HepG2 (cell line): ENCODE results near the gene CIAPIN1. TPM values are rescaled to one million over a fixed set of nuclear protein-coding genes. Genes with fewer than 3 reads are reported as not detected.

Experiments
- ATAC-seq: fragments of 200-7000 bp; cut with Tn5 transposase; 3 replicates; pipeline ENCODE4 v1.9.1; 2020; ENCODE audit warnings: mild to moderate bottlenecking, moderate library complexity
- BruUV-seq: library from RNA; stranded (reverse); fragments of 400-500 nt; replicated peaks from 2 replicates; lab custom pipeline; 2021; lab: Mats Ljungman, UMichigan
- CTCF ChIA-PET: fragments of 300-600 bp; formaldehyde crosslinking; extraction: SDS; loops from one replicate; lab custom pipeline; 2021; ENCODE audit warnings: low total read pairs, inconsistent platforms, low intra/inter-chr PET ratio; lab: Yijun Ruan, JAX
- POLR2A ChIA-PET: fragments of 350-600 bp; sonication (Branson Sonifier 250); formaldehyde crosslinking; loops from one replicate; lab custom pipeline; 2020; ENCODE audit warnings: antibody characterized with exemption, inconsistent platforms; lab: Yijun Ruan, JAX
- DNase-seq: peaks from one replicate; pipeline ENCODE4 v3.0.0-alpha.2; 2015; ENCODE audit warnings: low spot score
- FAIRE-seq: peaks from 3 replicates; lab custom pipeline; 2011; peaks lifted over from hg19 to GRCh38; lab: Jason Lieb, UNC
- H2AFZ ChIP-seq: one replicate; pipeline ENCODE4 v1.6.1; 2011; ENCODE audit warnings: low read length, inconsistent platforms
- H3K27ac ChIP-seq: fragments of 300-600 bp; 3 replicates; pipeline ENCODE4 v1.8.0; 2011; ENCODE audit warnings: mixed run types, mild to moderate bottlenecking, mixed read lengths, low read length, inconsistent platforms; ENCODE audit not compliant: insufficient read depth; ENCODE audit errors: extremely low read length
- H3K27me3 ChIP-seq, 2 experiments: fragments of 200-600 bp in 1 of 2; 2 replicates in 1 of 2; 3 replicates in 1 of 2; pipeline versions ENCODE4 v1.6.0 to v1.8.0; 2011; ENCODE audit warnings: low read length in 2 of 2, mild to moderate bottlenecking in 2 of 2, moderate library complexity in 2 of 2, inconsistent platforms in 1 of 2; ENCODE audit not compliant: insufficient read depth in 2 of 2, control insufficient read depth in 1 of 2
- H3K36me3 ChIP-seq, 2 experiments: fragments of 200-600 bp in 1 of 2; replicated peaks in 1 of 2; 2 replicates in 1 of 2; 3 replicates in 1 of 2; pipeline versions ENCODE4 v1.5.1 to v1.8.0; 2011; ENCODE audit warnings: low read length in 2 of 2, inconsistent platforms in 1 of 2; ENCODE audit not compliant: insufficient read depth in 2 of 2, control insufficient read depth in 1 of 2
- H3K4me1 ChIP-seq: 2 replicates; pipeline ENCODE4 v1.5.1; 2012; ENCODE audit warnings: low read length, inconsistent platforms; ENCODE audit not compliant: insufficient read depth
- H3K4me2 ChIP-seq: 2 replicates; pipeline ENCODE4 v1.6.0; 2011; ENCODE audit warnings: low read depth, low read length, inconsistent platforms
- H3K4me3 ChIP-seq, 3 experiments: fragments of 200-600 bp in 1 of 3; sonication (generic), shearing (Covaris generic) in 1 of 3; replicated peaks in 1 of 3; 2 replicates each; pipeline ENCODE4 v1.5.1; 2011 to 2016; ENCODE audit warnings: low read length in 3 of 3, inconsistent platforms in 2 of 3, low read depth in 2 of 3, mild to moderate bottlenecking in 2 of 3, control low read depth in 1 of 3, mixed read lengths in 1 of 3; ENCODE audit not compliant: insufficient read depth in 1 of 3
- H3K79me2 ChIP-seq: one replicate; pipeline ENCODE4 v1.6.1; 2011; ENCODE audit warnings: low read length, inconsistent platforms; ENCODE audit not compliant: insufficient read depth
- H3K9ac ChIP-seq: 2 replicates; pipeline ENCODE4 v1.6.0; 2011; ENCODE audit warnings: mild to moderate bottlenecking, low read depth, low read length, inconsistent platforms; ENCODE audit not compliant: insufficient read depth
- H3K9me3 ChIP-seq: 2 replicates; pipeline ENCODE4 v1.5.1; 2012; ENCODE audit warnings: mild to moderate bottlenecking, low read length
- H4K20me1 ChIP-seq: 2 replicates; pipeline ENCODE4 v1.6.0; 2011; ENCODE audit warnings: inconsistent platforms, mild to moderate bottlenecking, low read length, moderate library complexity; ENCODE audit not compliant: insufficient read depth
- BCL6 ChIP-seq: IDR thresholded peaks from 2 replicates; pipeline ENCODE4 v1.6.1; 2016; ENCODE audit warnings: missing genetic modification reagents, missing compliant biosample characterization
- FOXM1 ChIP-seq: sonication (generic); formaldehyde crosslinking; IDR thresholded peaks from 2 replicates; pipeline ENCODE4 v1.5.0; 2020; ENCODE audit warnings: missing genetic modification reagents
- HNF1B ChIP-seq: sonication (generic); formaldehyde crosslinking; IDR thresholded peaks from 2 replicates; pipeline ENCODE4 v1.5.1; 2020; ENCODE audit warnings: mild to moderate bottlenecking, moderate library complexity, missing genetic modification reagents
- POLR2G ChIP-seq: fragments of 200-400 bp; formaldehyde crosslinking; IDR thresholded peaks from 2 replicates; pipeline ENCODE4 v1.6.1; 2018; ENCODE audit warnings: mild to moderate bottlenecking, low read depth, low read length, moderate library complexity
- SNAI1 ChIP-seq: sonication (generic); formaldehyde crosslinking; IDR thresholded peaks from 2 replicates; pipeline ENCODE4 v1.5.0; 2020; ENCODE audit warnings: mild to moderate bottlenecking, missing genetic modification reagents, borderline replicate concordance
- TEAD3 ChIP-seq: optimal IDR thresholded peaks from 2 replicates; pipeline ENCODE3; 2016; ENCODE audit warnings: borderline replicate concordance
- ZNF263 ChIP-seq: sonication (generic); formaldehyde crosslinking; IDR thresholded peaks from 2 replicates; pipeline ENCODE4 v1.4.0; 2020; ENCODE audit warnings: missing genetic modification reagents
- WGBS: methylation state at CpG from one replicate; pipeline ENCODE4 v1.1.6; 2017; ENCODE audit warnings: low lambda C conversion rate; 5-methylcytosine and 5-hydroxymethylcytosine counted together
- in situ Hi-C: cut with HindIII; loops from 2 replicates; pipeline ENCODE4 v1.10.0; 2017; ENCODE audit warnings: low pct_unique_long_range_greater_than_20kb; ENCODE audit not compliant: extremely low pct_ligation_motif_present
- intact Hi-C: fragments of 100-400 bp; cut with micrococcal nuclease; formaldehyde crosslinking; loops from one replicate; pipeline ENCODE4 v1.10.0; 2022; ENCODE audit not compliant: unreplicated experiment
- polyA plus RNA-seq, 8 experiments: library from polyadenylated mRNA; depleted of rRNA in 3 of 8; stranded (reverse) in 7 of 8; unstranded in 1 of 8; fragments of >200 nt; fragmentation: Illumina TruSeq in 4 of 8; extraction: Trizol in 4 of 8; gene quantifications; 2 replicates each; pipeline versions ENCODE4 v1.2.1 to v1.2.3, GENCODE V29; 2011 to 2016; ENCODE audit warnings: low read depth in 4 of 8, missing spikeins in 1 of 8, mixed read lengths in 1 of 8; ENCODE audit not compliant: insufficient read depth in 1 of 8
- total RNA-seq, 5 experiments: library from RNA; depleted of rRNA; stranded (reverse); fragments of >200 nt; fragmentation: Illumina TruSeq; extraction: Trizol; gene quantifications; 2 replicates each; pipeline ENCODE4 v1.2.3, GENCODE V29; 2016; ENCODE audit warnings: low read depth in 1 of 5
- TF ChIP-seq, protein P1 (sequence below): sonication (generic); formaldehyde crosslinking; IDR thresholded peaks from 2 replicates; pipeline ENCODE4 v1.4.0; 2020; ENCODE audit warnings: mild to moderate bottlenecking, missing genetic modification reagents
- TF ChIP-seq, protein P2 (sequence below): sonication (generic); formaldehyde crosslinking; IDR thresholded peaks from 2 replicates; pipeline ENCODE4 v1.4.0; 2020; ENCODE audit warnings: missing genetic modification reagents, borderline replicate concordance
- TF ChIP-seq, protein P3 (sequence below): sonication (generic); formaldehyde crosslinking; IDR thresholded peaks from 2 replicates; pipeline ENCODE4 v1.4.0; 2020; ENCODE audit warnings: missing genetic modification reagents

CIAPIN1 gene
- total and polyA plus RNA-seq, 2 of the 13 experiments (the other 11 are each of a cell fraction or from before 2014, with no cell fraction given), result 69.3 to 89.7 TPM

- intact Hi-C loops (no loop called here), in situ Hi-C loops (no loop called here)
- BruUV-seq, result TSS peak; percentile 40
- peaks cover 54% of the 10 kb centered on the region for H3K4me1 ChIP-seq
- no peak overlapping the region for H2AFZ ChIP-seq
- peaks cover 3% of the 10 kb centered on the region; the same call in 1 of the 2 replicates for H4K20me1 ChIP-seq
- peak overlapping the region; percentile 55 for H3K4me2 ChIP-seq
- H3K9me3 ChIP-seq, result no peaks in the 10 kb centered on the region
- H3K79me2 ChIP-seq, result peaks cover under 1% of the 10 kb centered on the region
- H3K4me3 ChIP-seq, result no peak overlapping the region
- DNase-seq (no peak), FAIRE-seq (peak; percentile 26), ATAC-seq (peak; percentile 2; the same call in 1 of the 3 replicates)
- H3K27ac ChIP-seq, result peak overlapping the region; percentile 82
- WGBS, result 93% methylated on average over 1 of the region's 1 CpG
- no peaks in the 10 kb centered on the region for H3K27me3 ChIP-seq
- H3K9ac ChIP-seq, result peak overlapping the region; percentile 35; the same call in 1 of the 2 replicates
- CTCF ChIA-PET, result no interaction called here
- POLR2A ChIA-PET, result interaction anchor here (0.9 to 5.6 kb wide), 14 partner anchors 9 to 264 kb away, joined by 3 to 147 read pairs (median 10); partner anchors contain the start of genes CIAPIN1, COQ9, CX3CL1 and DOK4
- H3K36me3 ChIP-seq, result peaks cover 43 to 75% of the 10 kb centered on the region in 2 experiments
- TF ChIP-seq SNAI1 (CRISPR knock-in tag) (no peak), HNF1B (CRISPR knock-in tag) (0 out of 2 replicates have a peak, but pooled peaks have one; percentile 9), POLR2G (no peak), BCL6 (no peak), ZNF263 (CRISPR knock-in tag) (peak; percentile 80), FOXM1 (no peak), TEAD3 (peak; percentile 30)
- TF ChIP-seq, protein P1, sequence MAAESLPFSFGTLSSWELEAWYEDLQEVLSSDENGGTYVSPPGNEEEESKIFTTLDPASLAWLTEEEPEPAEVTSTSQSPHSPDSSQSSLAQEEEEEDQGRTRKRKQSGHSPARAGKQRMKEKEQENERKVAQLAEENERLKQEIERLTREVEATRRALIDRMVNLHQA (CRISPR knock-in tag), result no peak
- TF ChIP-seq, protein P2, sequence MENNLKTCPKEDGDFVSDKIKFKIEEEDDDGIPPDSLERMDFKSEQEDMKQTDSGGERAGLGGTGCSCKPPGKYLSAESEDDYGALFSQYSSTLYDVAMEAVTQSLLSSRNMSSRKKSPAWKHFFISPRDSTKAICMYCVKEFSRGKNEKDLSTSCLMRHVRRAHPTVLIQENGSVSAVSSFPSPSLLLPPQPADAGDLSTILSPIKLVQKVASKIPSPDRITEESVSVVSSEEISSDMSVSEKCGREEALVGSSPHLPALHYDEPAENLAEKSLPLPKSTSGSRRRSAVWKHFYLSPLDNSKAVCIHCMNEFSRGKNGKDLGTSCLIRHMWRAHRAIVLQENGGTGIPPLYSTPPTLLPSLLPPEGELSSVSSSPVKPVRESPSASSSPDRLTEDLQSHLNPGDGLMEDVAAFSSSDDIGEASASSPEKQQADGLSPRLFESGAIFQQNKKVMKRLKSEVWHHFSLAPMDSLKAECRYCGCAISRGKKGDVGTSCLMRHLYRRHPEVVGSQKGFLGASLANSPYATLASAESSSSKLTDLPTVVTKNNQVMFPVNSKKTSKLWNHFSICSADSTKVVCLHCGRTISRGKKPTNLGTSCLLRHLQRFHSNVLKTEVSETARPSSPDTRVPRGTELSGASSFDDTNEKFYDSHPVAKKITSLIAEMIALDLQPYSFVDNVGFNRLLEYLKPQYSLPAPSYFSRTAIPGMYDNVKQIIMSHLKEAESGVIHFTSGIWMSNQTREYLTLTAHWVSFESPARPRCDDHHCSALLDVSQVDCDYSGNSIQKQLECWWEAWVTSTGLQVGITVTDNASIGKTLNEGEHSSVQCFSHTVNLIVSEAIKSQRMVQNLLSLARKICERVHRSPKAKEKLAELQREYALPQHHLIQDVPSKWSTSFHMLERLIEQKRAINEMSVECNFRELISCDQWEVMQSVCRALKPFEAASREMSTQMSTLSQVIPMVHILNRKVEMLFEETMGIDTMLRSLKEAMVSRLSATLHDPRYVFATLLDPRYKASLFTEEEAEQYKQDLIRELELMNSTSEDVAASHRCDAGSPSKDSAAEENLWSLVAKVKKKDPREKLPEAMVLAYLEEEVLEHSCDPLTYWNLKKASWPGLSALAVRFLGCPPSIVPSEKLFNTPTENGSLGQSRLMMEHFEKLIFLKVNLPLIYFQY, result no peak
- TF ChIP-seq, protein P3, sequence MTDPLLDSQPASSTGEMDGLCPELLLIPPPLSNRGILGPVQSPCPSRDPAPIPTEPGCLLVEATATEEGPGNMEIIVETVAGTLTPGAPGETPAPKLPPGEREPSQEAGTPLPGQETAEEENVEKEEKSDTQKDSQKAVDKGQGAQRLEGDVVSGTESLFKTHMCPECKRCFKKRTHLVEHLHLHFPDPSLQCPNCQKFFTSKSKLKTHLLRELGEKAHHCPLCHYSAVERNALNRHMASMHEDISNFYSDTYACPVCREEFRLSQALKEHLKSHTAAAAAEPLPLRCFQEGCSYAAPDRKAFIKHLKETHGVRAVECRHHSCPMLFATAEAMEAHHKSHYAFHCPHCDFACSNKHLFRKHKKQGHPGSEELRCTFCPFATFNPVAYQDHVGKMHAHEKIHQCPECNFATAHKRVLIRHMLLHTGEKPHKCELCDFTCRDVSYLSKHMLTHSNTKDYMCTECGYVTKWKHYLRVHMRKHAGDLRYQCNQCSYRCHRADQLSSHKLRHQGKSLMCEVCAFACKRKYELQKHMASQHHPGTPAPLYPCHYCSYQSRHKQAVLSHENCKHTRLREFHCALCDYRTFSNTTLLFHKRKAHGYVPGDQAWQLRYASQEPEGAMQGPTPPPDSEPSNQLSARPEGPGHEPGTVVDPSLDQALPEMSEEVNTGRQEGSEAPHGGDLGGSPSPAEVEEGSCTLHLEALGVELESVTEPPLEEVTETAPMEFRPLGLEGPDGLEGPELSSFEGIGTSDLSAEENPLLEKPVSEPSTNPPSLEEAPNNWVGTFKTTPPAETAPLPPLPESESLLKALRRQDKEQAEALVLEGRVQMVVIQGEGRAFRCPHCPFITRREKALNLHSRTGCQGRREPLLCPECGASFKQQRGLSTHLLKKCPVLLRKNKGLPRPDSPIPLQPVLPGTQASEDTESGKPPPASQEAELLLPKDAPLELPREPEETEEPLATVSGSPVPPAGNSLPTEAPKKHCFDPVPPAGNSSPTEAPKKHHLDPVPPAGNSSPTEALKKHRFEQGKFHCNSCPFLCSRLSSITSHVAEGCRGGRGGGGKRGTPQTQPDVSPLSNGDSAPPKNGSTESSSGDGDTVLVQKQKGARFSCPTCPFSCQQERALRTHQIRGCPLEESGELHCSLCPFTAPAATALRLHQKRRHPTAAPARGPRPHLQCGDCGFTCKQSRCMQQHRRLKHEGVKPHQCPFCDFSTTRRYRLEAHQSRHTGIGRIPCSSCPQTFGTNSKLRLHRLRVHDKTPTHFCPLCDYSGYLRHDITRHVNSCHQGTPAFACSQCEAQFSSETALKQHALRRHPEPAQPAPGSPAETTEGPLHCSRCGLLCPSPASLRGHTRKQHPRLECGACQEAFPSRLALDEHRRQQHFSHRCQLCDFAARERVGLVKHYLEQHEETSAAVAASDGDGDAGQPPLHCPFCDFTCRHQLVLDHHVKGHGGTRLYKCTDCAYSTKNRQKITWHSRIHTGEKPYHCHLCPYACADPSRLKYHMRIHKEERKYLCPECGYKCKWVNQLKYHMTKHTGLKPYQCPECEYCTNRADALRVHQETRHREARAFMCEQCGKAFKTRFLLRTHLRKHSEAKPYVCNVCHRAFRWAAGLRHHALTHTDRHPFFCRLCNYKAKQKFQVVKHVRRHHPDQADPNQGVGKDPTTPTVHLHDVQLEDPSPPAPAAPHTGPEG (CRISPR knock-in tag), result no peak
These were observed 24.0 kb upstream of the CIAPIN1 start for GRCh38 chr16:57471209-57471608.
